HepG2 (cell line): ENCODE results near the gene RABGAP1L. TPM values are rescaled to one million over a fixed set of nuclear protein-coding genes. Genes with fewer than 3 reads are reported as not detected.

ENCODE experiments used
- ATAC-seq: fragments of 200-7000 bp; cut with Tn5 transposase; 3 replicates; pipeline ENCODE4 v1.9.1; 2020; ENCODE audit warnings: mild to moderate bottlenecking, moderate library complexity
- BruUV-seq: library from RNA; stranded (reverse); fragments of 400-500 nt; replicated peaks from 2 replicates; lab custom pipeline; 2021; lab: Mats Ljungman, UMichigan
- CTCF ChIA-PET: fragments of 300-600 bp; formaldehyde crosslinking; extraction: SDS; loops from one replicate; lab custom pipeline; 2021; ENCODE audit warnings: low total read pairs, inconsistent platforms, low intra/inter-chr PET ratio; lab: Yijun Ruan, JAX
- POLR2A ChIA-PET: fragments of 350-600 bp; sonication (Branson Sonifier 250); formaldehyde crosslinking; loops from one replicate; lab custom pipeline; 2020; ENCODE audit warnings: antibody characterized with exemption, inconsistent platforms; lab: Yijun Ruan, JAX
- DNase-seq: peaks from one replicate; pipeline ENCODE4 v3.0.0-alpha.2; 2015; ENCODE audit warnings: low spot score
- FAIRE-seq: peaks from 3 replicates; lab custom pipeline; 2011; peaks lifted over from hg19 to GRCh38; lab: Jason Lieb, UNC
- H2AFZ ChIP-seq: one replicate; pipeline ENCODE4 v1.6.1; 2011; ENCODE audit warnings: low read length, inconsistent platforms
- H3K27ac ChIP-seq: fragments of 300-600 bp; 3 replicates; pipeline ENCODE4 v1.8.0; 2011; ENCODE audit warnings: mixed run types, mild to moderate bottlenecking, mixed read lengths, low read length, inconsistent platforms; ENCODE audit not compliant: insufficient read depth; ENCODE audit errors: extremely low read length
- H3K27me3 ChIP-seq, 2 experiments: fragments of 200-600 bp in 1 of 2; 2 replicates in 1 of 2; 3 replicates in 1 of 2; pipeline versions ENCODE4 v1.6.0 to v1.8.0; 2011; ENCODE audit warnings: low read length in 2 of 2, mild to moderate bottlenecking in 2 of 2, moderate library complexity in 2 of 2, inconsistent platforms in 1 of 2; ENCODE audit not compliant: insufficient read depth in 2 of 2, control insufficient read depth in 1 of 2
- H3K36me3 ChIP-seq, 2 experiments: fragments of 200-600 bp in 1 of 2; replicated peaks in 1 of 2; 2 replicates in 1 of 2; 3 replicates in 1 of 2; pipeline versions ENCODE4 v1.5.1 to v1.8.0; 2011; ENCODE audit warnings: low read length in 2 of 2, inconsistent platforms in 1 of 2; ENCODE audit not compliant: insufficient read depth in 2 of 2, control insufficient read depth in 1 of 2
- H3K4me1 ChIP-seq: 2 replicates; pipeline ENCODE4 v1.5.1; 2012; ENCODE audit warnings: low read length, inconsistent platforms; ENCODE audit not compliant: insufficient read depth
- H3K4me2 ChIP-seq: 2 replicates; pipeline ENCODE4 v1.6.0; 2011; ENCODE audit warnings: low read depth, low read length, inconsistent platforms
- H3K4me3 ChIP-seq, 3 experiments: fragments of 200-600 bp in 1 of 3; sonication (generic), shearing (Covaris generic) in 1 of 3; replicated peaks in 1 of 3; 2 replicates each; pipeline ENCODE4 v1.5.1; 2011 to 2016; ENCODE audit warnings: low read length in 3 of 3, inconsistent platforms in 2 of 3, low read depth in 2 of 3, mild to moderate bottlenecking in 2 of 3, control low read depth in 1 of 3, mixed read lengths in 1 of 3; ENCODE audit not compliant: insufficient read depth in 1 of 3
- H3K79me2 ChIP-seq: one replicate; pipeline ENCODE4 v1.6.1; 2011; ENCODE audit warnings: low read length, inconsistent platforms; ENCODE audit not compliant: insufficient read depth
- H3K9ac ChIP-seq: 2 replicates; pipeline ENCODE4 v1.6.0; 2011; ENCODE audit warnings: mild to moderate bottlenecking, low read depth, low read length, inconsistent platforms; ENCODE audit not compliant: insufficient read depth
- H3K9me3 ChIP-seq: 2 replicates; pipeline ENCODE4 v1.5.1; 2012; ENCODE audit warnings: mild to moderate bottlenecking, low read length
- H4K20me1 ChIP-seq: 2 replicates; pipeline ENCODE4 v1.6.0; 2011; ENCODE audit warnings: inconsistent platforms, mild to moderate bottlenecking, low read length, moderate library complexity; ENCODE audit not compliant: insufficient read depth
- ATRX ChIP-seq: sonication (generic); formaldehyde crosslinking; IDR thresholded peaks from 2 replicates; pipeline ENCODE4 v1.4.0; 2020; ENCODE audit warnings: missing genetic modification reagents, borderline replicate concordance
- CCDC6 ChIP-seq: sonication (generic); formaldehyde crosslinking; IDR thresholded peaks from 2 replicates; pipeline ENCODE4 v1.8.1; 2022; ENCODE audit warnings: mild to moderate bottlenecking, missing genetic modification reagents, moderate library complexity
- EED ChIP-seq: sonication (generic); formaldehyde crosslinking; IDR thresholded peaks from 2 replicates; pipeline ENCODE4 v1.5.0; 2020; ENCODE audit warnings: mild to moderate bottlenecking, missing genetic modification reagents
- KDM1A ChIP-seq: IDR thresholded peaks from 2 replicates; pipeline ENCODE4 v1.6.1; 2016; ENCODE audit warnings: missing compliant biosample characterization
- NCOA2 ChIP-seq: sonication (generic); formaldehyde crosslinking; IDR thresholded peaks from 2 replicates; pipeline ENCODE4 v1.8.0; 2022; ENCODE audit warnings: inconsistent platforms
- POGZ ChIP-seq: sonication (generic); formaldehyde crosslinking; IDR thresholded peaks from 2 replicates; pipeline ENCODE4 v1.4.0; 2020; ENCODE audit warnings: mild to moderate bottlenecking, missing genetic modification reagents
- RORA ChIP-seq: sonication (generic); formaldehyde crosslinking; IDR thresholded peaks from 2 replicates; pipeline ENCODE4 v1.5.0; 2020; ENCODE audit warnings: mild to moderate bottlenecking, missing genetic modification reagents, moderate library complexity
- SAFB2 ChIP-seq: sonication (generic); formaldehyde crosslinking; IDR thresholded peaks from 2 replicates; pipeline ENCODE4 v1.5.1; 2020; ENCODE audit warnings: missing genetic modification reagents, low read depth, mild to moderate bottlenecking, borderline replicate concordance
- TAF15 ChIP-seq: fragments of 200-400 bp; formaldehyde crosslinking; IDR thresholded peaks from one replicate; pipeline ENCODE4 v1.6.1; 2018; ENCODE audit warnings: mild to moderate bottlenecking, low read depth, low read length; ENCODE audit not compliant: poor library complexity, severe bottlenecking
- TCF7 ChIP-seq: sonication (generic); IDR thresholded peaks from 2 replicates; pipeline ENCODE4 v1.6.1; 2016; ENCODE audit warnings: antibody characterized with exemption, low read depth
- THYN1 ChIP-seq: sonication (generic); formaldehyde crosslinking; IDR thresholded peaks from 2 replicates; pipeline ENCODE4 v1.8.1; 2023; ENCODE audit warnings: low read depth, mild to moderate bottlenecking, moderate library complexity, missing genetic modification reagents, borderline replicate concordance
- ZFYVE20 ChIP-seq: sonication (generic); formaldehyde crosslinking; IDR thresholded peaks from 2 replicates; pipeline ENCODE4 v1.8.0; 2023; ENCODE audit warnings: low read depth, mild to moderate bottlenecking, moderate library complexity, missing genetic modification reagents, borderline replicate concordance
- ZNF274 ChIP-seq: sonication (generic); formaldehyde crosslinking; IDR thresholded peaks from 2 replicates; pipeline ENCODE4 v1.5.1; 2020; ENCODE audit warnings: mild to moderate bottlenecking, missing genetic modification reagents
- ZNF501 ChIP-seq: sonication (generic); formaldehyde crosslinking; IDR thresholded peaks from 2 replicates; pipeline ENCODE4 v1.5.1; 2020; ENCODE audit warnings: mild to moderate bottlenecking, moderate library complexity, missing genetic modification reagents
- ZNF556 ChIP-seq: sonication (generic); formaldehyde crosslinking; IDR thresholded peaks from 2 replicates; pipeline ENCODE4 v1.4.0; 2020; ENCODE audit warnings: mild to moderate bottlenecking, missing genetic modification reagents, borderline replicate concordance
- WGBS: methylation state at CpG from one replicate; pipeline ENCODE4 v1.1.6; 2017; ENCODE audit warnings: low lambda C conversion rate; 5-methylcytosine and 5-hydroxymethylcytosine counted together
- in situ Hi-C: cut with HindIII; loops from 2 replicates; pipeline ENCODE4 v1.10.0; 2017; ENCODE audit warnings: low pct_unique_long_range_greater_than_20kb; ENCODE audit not compliant: extremely low pct_ligation_motif_present
- intact Hi-C: fragments of 100-400 bp; cut with micrococcal nuclease; formaldehyde crosslinking; loops from one replicate; pipeline ENCODE4 v1.10.0; 2022; ENCODE audit not compliant: unreplicated experiment
- polyA plus RNA-seq, 8 experiments: library from polyadenylated mRNA; depleted of rRNA in 3 of 8; stranded (reverse) in 7 of 8; unstranded in 1 of 8; fragments of >200 nt; fragmentation: Illumina TruSeq in 4 of 8; extraction: Trizol in 4 of 8; gene quantifications; 2 replicates each; pipeline versions ENCODE4 v1.2.1 to v1.2.3, GENCODE V29; 2011 to 2016; ENCODE audit warnings: low read depth in 4 of 8, missing spikeins in 1 of 8, mixed read lengths in 1 of 8; ENCODE audit not compliant: insufficient read depth in 1 of 8
- total RNA-seq, 5 experiments: library from RNA; depleted of rRNA; stranded (reverse); fragments of >200 nt; fragmentation: Illumina TruSeq; extraction: Trizol; gene quantifications; 2 replicates each; pipeline ENCODE4 v1.2.3, GENCODE V29; 2016; ENCODE audit warnings: low read depth in 1 of 5
- TF ChIP-seq, protein P1 (sequence below): sonication (generic); formaldehyde crosslinking; IDR thresholded peaks from 2 replicates; pipeline ENCODE4 v1.4.0; 2020; ENCODE audit warnings: mild to moderate bottlenecking, missing genetic modification reagents
- TF ChIP-seq, protein P2 (sequence below): sonication (generic); formaldehyde crosslinking; IDR thresholded peaks from 2 replicates; pipeline ENCODE4 v1.9.0; 2021; ENCODE audit warnings: missing genetic modification reagents, borderline replicate concordance
- TF ChIP-seq, protein P3 (sequence below): sonication (generic); formaldehyde crosslinking; IDR thresholded peaks from 2 replicates; pipeline ENCODE4 v1.5.0; 2020; ENCODE audit warnings: missing genetic modification reagents, mild to moderate bottlenecking, borderline replicate concordance

Gene RABGAP1L
- total and polyA plus RNA-seq, 2 of the 13 experiments (the other 11 are each of a cell fraction or from before 2014, with no cell fraction given) = 7.9 to 22.6 TPM

DNA sequence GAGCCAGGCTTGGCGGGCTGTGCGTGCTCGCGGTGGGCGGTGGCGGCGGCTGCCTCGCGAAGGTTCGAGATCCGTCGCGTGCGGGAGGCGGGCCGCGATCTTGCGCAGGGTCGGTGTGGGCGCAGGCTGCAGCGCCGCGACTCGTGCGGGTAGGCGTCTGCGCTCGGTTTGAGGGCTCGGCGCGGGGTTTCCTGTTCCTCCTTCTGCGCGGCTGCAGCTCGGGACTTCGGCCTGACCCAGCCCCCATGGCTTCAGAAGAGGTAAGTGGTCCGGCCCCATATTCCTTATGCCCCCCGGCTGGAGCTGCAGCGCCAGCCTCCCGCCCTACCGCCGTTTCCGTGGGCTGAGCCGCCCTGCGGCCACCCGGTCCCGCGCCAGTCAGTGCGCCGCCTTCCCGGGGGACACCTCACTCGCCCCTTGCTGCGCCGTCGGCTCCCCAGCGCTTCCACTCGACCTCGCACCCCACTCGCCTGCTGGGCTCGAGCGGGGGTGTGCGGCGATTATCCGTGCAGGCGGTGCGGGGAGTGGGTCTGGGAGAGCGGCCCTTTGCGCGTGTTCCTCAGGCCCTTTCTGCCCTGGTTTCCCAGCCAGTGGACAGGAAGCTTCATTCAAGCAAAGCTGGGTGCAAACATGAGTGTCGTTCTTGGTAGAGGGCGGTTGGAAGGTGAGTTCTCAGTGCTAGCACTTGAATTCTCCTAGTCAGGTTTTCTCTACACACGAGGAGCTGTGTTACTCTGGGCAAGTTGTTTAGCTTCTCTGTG, 840.8 kb downstream of the RABGAP1L start, which contains the start of gene CACYBP:
Gene CACYBP (plus strand): TSS at position 12 of the 761 bp plus-strand sequence. CDS start 234 bp downstream, at position 246.
- intact Hi-C loops = loop anchor here (5.0 kb wide), 3 partner anchors 48 to 733 kb away; no protein-coding TSS in a partner anchor
- DNase-seq (peak; percentile 29), FAIRE-seq (no peak), ATAC-seq (peak; percentile 83)
- Histone ChIP-seq H3K4me2 (peak within 1 kb of the TSS; percentile 80), H3K27ac (peak within 1 kb of the TSS; percentile 98), H3K4me3 (peak within 1 kb of the TSS; percentile 78 to 92 (median 79)), H3K9me3 (no peaks in the 10 kb centered on the region), H3K9ac (peak within 1 kb of the TSS; percentile 98), H4K20me1 (peaks cover 4% of the 10 kb centered on the region; the same call in 1 of the 2 replicates), H2AFZ (peak within 1 kb of the TSS; percentile 56), H3K79me2 (peaks cover 50% of the 10 kb centered on the region), H3K36me3 (peaks cover 0 to 6% of the 10 kb centered on the region in 2 experiments; a peak in 2 of 5 replicates), H3K27me3 (no peaks in the 10 kb centered on the region; a peak in 1 of 5 replicates), H3K4me1 (peaks cover 62% of the 10 kb centered on the region)
- no TSS peak for BruUV-seq
- WGBS = 0% methylated on average over 9 of the region's 71 CpGs
- ChIA-PET POLR2A (interaction anchor here (0.6 to 3.8 kb wide), 23 partner anchors 8 to 1525 kb away, joined by 3 to 124 read pairs (median 5); partner anchors contain the start of genes COP1, MRPS14 and ZBTB37), CTCF (interaction anchor here (2.3 kb wide), 1 partner anchor 230 kb away, joined by 26 read pairs; no protein-coding TSS in a partner anchor)
- in situ Hi-C loops = loop anchor here (5.0 to 25.0 kb wide), 2 partner anchors 228 to 738 kb away; no protein-coding TSS in a partner anchor
- TF ChIP-seq ZFYVE20 (CRISPR knock-in tag) (peak; percentile 93), ATRX (CRISPR knock-in tag) (no peak), ZNF501 (peak; percentile 46), RORA (no peak), TAF15 (no peak), CCDC6 (CRISPR knock-in tag) (peak; percentile 85; the same call in 1 of the 2 replicates), ZNF556 (CRISPR knock-in tag) (0 out of 2 replicates have a peak, but pooled peaks have one; percentile 49), SAFB2 (peak; percentile 98), TCF7 (no peak; the same call in 1 of the 2 replicates), ZNF274 (CRISPR knock-in tag) (peak; percentile 71), THYN1 (CRISPR knock-in tag) (no peak), KDM1A (CRISPR knock-in tag) (peak; percentile 4; the same call in 1 of the 2 replicates), EED (CRISPR knock-in tag) (peak; percentile 72; the same call in 1 of the 2 replicates), NCOA2 (CRISPR knock-in tag) (no peak; the same call in 1 of the 2 replicates), POGZ (CRISPR knock-in tag) (peak; percentile 12; the same call in 1 of the 2 replicates)
- TF ChIP-seq, protein P1, sequence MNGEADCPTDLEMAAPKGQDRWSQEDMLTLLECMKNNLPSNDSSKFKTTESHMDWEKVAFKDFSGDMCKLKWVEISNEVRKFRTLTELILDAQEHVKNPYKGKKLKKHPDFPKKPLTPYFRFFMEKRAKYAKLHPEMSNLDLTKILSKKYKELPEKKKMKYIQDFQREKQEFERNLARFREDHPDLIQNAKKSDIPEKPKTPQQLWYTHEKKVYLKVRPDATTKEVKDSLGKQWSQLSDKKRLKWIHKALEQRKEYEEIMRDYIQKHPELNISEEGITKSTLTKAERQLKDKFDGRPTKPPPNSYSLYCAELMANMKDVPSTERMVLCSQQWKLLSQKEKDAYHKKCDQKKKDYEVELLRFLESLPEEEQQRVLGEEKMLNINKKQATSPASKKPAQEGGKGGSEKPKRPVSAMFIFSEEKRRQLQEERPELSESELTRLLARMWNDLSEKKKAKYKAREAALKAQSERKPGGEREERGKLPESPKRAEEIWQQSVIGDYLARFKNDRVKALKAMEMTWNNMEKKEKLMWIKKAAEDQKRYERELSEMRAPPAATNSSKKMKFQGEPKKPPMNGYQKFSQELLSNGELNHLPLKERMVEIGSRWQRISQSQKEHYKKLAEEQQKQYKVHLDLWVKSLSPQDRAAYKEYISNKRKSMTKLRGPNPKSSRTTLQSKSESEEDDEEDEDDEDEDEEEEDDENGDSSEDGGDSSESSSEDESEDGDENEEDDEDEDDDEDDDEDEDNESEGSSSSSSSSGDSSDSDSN (CRISPR knock-in tag) = peak; percentile 86
- TF ChIP-seq, protein P2, sequence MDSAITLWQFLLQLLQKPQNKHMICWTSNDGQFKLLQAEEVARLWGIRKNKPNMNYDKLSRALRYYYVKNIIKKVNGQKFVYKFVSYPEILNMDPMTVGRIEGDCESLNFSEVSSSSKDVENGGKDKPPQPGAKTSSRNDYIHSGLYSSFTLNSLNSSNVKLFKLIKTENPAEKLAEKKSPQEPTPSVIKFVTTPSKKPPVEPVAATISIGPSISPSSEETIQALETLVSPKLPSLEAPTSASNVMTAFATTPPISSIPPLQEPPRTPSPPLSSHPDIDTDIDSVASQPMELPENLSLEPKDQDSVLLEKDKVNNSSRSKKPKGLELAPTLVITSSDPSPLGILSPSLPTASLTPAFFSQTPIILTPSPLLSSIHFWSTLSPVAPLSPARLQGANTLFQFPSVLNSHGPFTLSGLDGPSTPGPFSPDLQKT (CRISPR knock-in tag) = 0 out of 2 replicates have a peak, but pooled peaks have one; percentile 55
- TF ChIP-seq, protein P3, sequence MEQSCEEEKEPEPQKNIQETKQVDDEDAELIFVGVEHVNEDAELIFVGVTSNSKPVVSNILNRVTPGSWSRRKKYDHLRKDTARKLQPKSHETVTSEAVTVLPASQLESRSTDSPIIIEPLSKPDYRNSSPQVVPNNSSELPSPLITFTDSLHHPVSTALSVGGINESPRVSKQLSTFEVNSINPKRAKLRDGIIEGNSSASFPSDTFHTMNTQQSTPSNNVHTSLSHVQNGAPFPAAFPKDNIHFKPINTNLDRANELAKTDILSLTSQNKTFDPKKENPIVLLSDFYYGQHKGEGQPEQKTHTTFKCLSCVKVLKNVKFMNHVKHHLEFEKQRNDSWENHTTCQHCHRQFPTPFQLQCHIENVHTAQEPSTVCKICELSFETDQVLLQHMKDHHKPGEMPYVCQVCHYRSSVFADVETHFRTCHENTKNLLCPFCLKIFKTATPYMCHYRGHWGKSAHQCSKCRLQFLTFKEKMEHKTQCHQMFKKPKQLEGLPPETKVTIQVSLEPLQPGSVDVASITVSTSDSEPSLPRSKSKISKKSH (CRISPR knock-in tag) = peak; percentile 96
